Keratinocyte (primary cell): Measurements from ENCODE around the gene BABAM2.

Source experiments
- CTCF ChIP-seq, 3 experiments: IDR thresholded peaks in 1 of 3; conservative IDR thresholded peaks in 1 of 3; optimal IDR thresholded peaks in 1 of 3; 2 replicates in 2 of 3; 3 replicates in 1 of 3; pipeline versions ENCODE3 to v1.5.1; 2011; ENCODE audit warnings: low read length in 3 of 3, mild to moderate bottlenecking in 3 of 3, moderate library complexity in 2 of 3, control low read depth in 1 of 3, inconsistent platforms in 1 of 3; ENCODE audit not compliant: insufficient read depth in 2 of 3; ENCODE audit errors: extremely low read depth in 1 of 3
- EZH2 ChIP-seq: IDR thresholded peaks from one replicate; pipeline ENCODE4 v1.6.1; 2012; ENCODE audit warnings: inconsistent platforms, mild to moderate bottlenecking, low read length, moderate library complexity

GRCh38 chr2:28080911-28081310, 190.4 kb downstream of the BABAM2 start:
- TF ChIP-seq CTCF (optimal IDR thresholded peaks at IDR 0.05 in 1 of 3, IDR thresholded peaks at IDR 0.05 in 1 of 3, conservative IDR thresholded peaks at IDR 0.05 in 1 of 3; ENCODE audit: extremely low read depth in 1 of 3, insufficient read depth in 2 of 3, low read length in 3 of 3) (no peak), EZH2 (no peak)
